RPMI7951 (cell line): ENCODE measurements around the gene RPS2. TPM values are rescaled to one million over a fixed set of nuclear protein-coding genes. Genes with fewer than 3 reads are reported as not detected.

Experiments
- DNase-seq: peaks from one replicate; pipeline ENCODE4 v3.0.0-alpha.2; 2012; ENCODE audit warnings: low read depth
- total RNA-seq: library from RNA; depleted of rRNA; stranded (reverse); fragments of >200 nt; shearing (Covaris generic); gene quantifications from 2 replicates; pipeline ENCODE4 v1.2.3, GENCODE V29; 2014

The RPS2 gene
- total RNA-seq, 1 experiment from 2014 or later: 1,519 TPM

GRCh38 chr16:1998852-1999801, 34.5 kb upstream of the RPS2 start:
- no peak for DNase-seq

- no peak for DNase-seq
Observed at GRCh38 chr16:1998360-1998835, 33.8 kb upstream of the RPS2 start.

- peak; percentile 32 for DNase-seq
Observed at GRCh38 chr16:1997494-1998359, 33.1 kb upstream of the RPS2 start.

GRCh38 chr16:1993731-1994131, 29.1 kb upstream of the RPS2 start:
- DNase-seq: no peak

GRCh38 chr16:1992704-1993317, 28.2 kb upstream of the RPS2 start:
- no peak for DNase-seq

- peak; percentile 74 for DNase-seq
Observed at GRCh38 chr16:1991948-1992703, 27.5 kb upstream of the RPS2 start.

- no peak for DNase-seq
Observed at GRCh38 chr16:1991588-1991947, 26.9 kb upstream of the RPS2 start.

- no peak for DNase-seq
Observed at GRCh38 chr16:1991135-1991551, 26.5 kb upstream of the RPS2 start.

- DNase-seq: no peak
Observed at GRCh38 chr16:1990351-1991134, 25.9 kb upstream of the RPS2 start.

- no peak for DNase-seq
Observed at GRCh38 chr16:1990101-1990350, 25.4 kb upstream of the RPS2 start.

GRCh38 chr16:1989209-1990100, 24.8 kb upstream of the RPS2 start, which contains the start of gene SYNGR3:
SYNGR3 (plus strand) TSS chr16:1989970; CDS start chr16:1990103, 133 bp downstream.
- DNase-seq: peak; percentile 36

GRCh38 chr16:1987198-1987597, 22.6 kb upstream of the RPS2 start:
- no peak for DNase-seq

GRCh38 chr16:1985466-1986150, 21.0 kb upstream of the RPS2 start:
- no peak for DNase-seq

GRCh38 chr16:1984347-1985225, 20.0 kb upstream of the RPS2 start:
- peak; percentile 26 for DNase-seq

GRCh38 chr16:1983544-1984346, 19.1 kb upstream of the RPS2 start, which contains the start of gene GFER:
GFER (plus strand) TSS chr16:1984193; CDS start chr16:1984219, 26 bp downstream.
- DNase-seq: peak; percentile 84

GRCh38 chr16:1982991-1983543, 18.4 kb upstream of the RPS2 start:
- no peak for DNase-seq

GRCh38 chr16:1982013-1982433, 17.4 kb upstream of the RPS2 start:
- DNase-seq: peak; percentile 49
